OCI-LY7 (cell line): ENCODE measurements around the gene ATP1B3. TPM values are rescaled to one million over a fixed set of nuclear protein-coding genes. Genes with fewer than 3 reads are reported as not detected.

Experiments used
- BruUV-seq: library from RNA; stranded (reverse); fragments of 400-500 nt; replicated peaks from 2 replicates; lab custom pipeline; 2021; lab: Mats Ljungman, UMichigan
- CTCF ChIA-PET: fragments of 300-600 bp; sonication (Branson Sonifier 250); formaldehyde crosslinking; loops from one replicate; lab custom pipeline; 2022; ENCODE audit warnings: antibody characterized with exemption; ENCODE audit not compliant: unreplicated experiment; lab: Charles Lee
- POLR2A ChIA-PET: fragments of 300-600 bp; sonication (Branson Sonifier 250); formaldehyde crosslinking; loops from one replicate; lab custom pipeline; 2022; ENCODE audit warnings: antibody characterized with exemption; lab: Charles Lee
- DNase-seq: peaks from one replicate; pipeline ENCODE4 v3.0.0-alpha.2; 2015; ENCODE audit warnings: low spot score
- H2AFZ ChIP-seq: fragments of 200-600 bp; sonication (generic), shearing (Covaris generic); 2 replicates; pipeline ENCODE4 v1.6.1; 2014; ENCODE audit warnings: mild to moderate bottlenecking, antibody characterized with exemption, low read length, moderate library complexity
- H3K27ac ChIP-seq: fragments of 200-600 bp; sonication (generic); 2 replicates; pipeline ENCODE4 v1.5.1; 2014; ENCODE audit warnings: mixed run types, low read depth, mild to moderate bottlenecking, moderate library complexity, low read length, inconsistent platforms; ENCODE audit not compliant: poor library complexity, severe bottlenecking
- H3K36me3 ChIP-seq: fragments of 200-600 bp; sonication (generic); 2 replicates; pipeline ENCODE4 v1.6.1; 2014; ENCODE audit warnings: mild to moderate bottlenecking, antibody characterized with exemption, low read length, moderate library complexity, mixed read lengths; ENCODE audit not compliant: insufficient read depth
- H3K4me1 ChIP-seq: fragments of 200-600 bp; sonication (generic); 2 replicates; pipeline ENCODE4 v1.5.1; 2014; ENCODE audit warnings: mild to moderate bottlenecking, low read length; ENCODE audit not compliant: insufficient read depth, poor library complexity, severe bottlenecking
- H3K4me2 ChIP-seq: fragments of 200-600 bp; sonication (generic); 2 replicates; pipeline ENCODE4 v1.6.1; 2014; ENCODE audit warnings: mild to moderate bottlenecking, low read length
- H3K4me3 ChIP-seq: fragments of 200-600 bp; sonication (generic); 2 replicates; pipeline ENCODE4 v1.5.1; 2014; ENCODE audit warnings: mild to moderate bottlenecking, low read depth, low read length; ENCODE audit not compliant: poor library complexity, severe bottlenecking
- H3K79me2 ChIP-seq: fragments of 200-600 bp; sonication (generic); 2 replicates; pipeline ENCODE4 v1.6.1; 2016; ENCODE audit warnings: low read depth, mild to moderate bottlenecking, low read length, moderate library complexity, mixed read lengths; ENCODE audit not compliant: insufficient read depth
- H3K9me2 ChIP-seq: fragments of 200-600 bp; sonication (generic); 2 replicates; pipeline ENCODE4 v1.6.1; 2016; ENCODE audit warnings: mild to moderate bottlenecking, low read length, mixed read lengths; ENCODE audit not compliant: insufficient read depth
- H3K9me3 ChIP-seq: fragments of 200-600 bp; sonication (generic); 2 replicates; pipeline ENCODE4 v1.6.1; 2014; ENCODE audit warnings: mild to moderate bottlenecking, mixed run types, low read length, mixed read lengths
- H4K20me1 ChIP-seq: fragments of 200-600 bp; sonication (generic); 2 replicates; pipeline ENCODE4 v1.6.1; 2014; ENCODE audit warnings: mild to moderate bottlenecking, antibody characterized with exemption, low read length, moderate library complexity, mixed read lengths; ENCODE audit not compliant: insufficient read depth
- CTCF ChIP-seq: fragments of 200-600 bp; sonication (generic); conservative IDR thresholded peaks from 2 replicates; pipeline ENCODE4 v1.5.1; 2014; ENCODE audit warnings: mild to moderate bottlenecking, antibody characterized with exemption, low read length, moderate library complexity, mixed read lengths
- EZH2phosphoT487 ChIP-seq: fragments of 200-600 bp; sonication (generic); IDR thresholded peaks from 2 replicates; pipeline ENCODE4 v1.6.1; 2018; ENCODE audit warnings: low read depth, borderline replicate concordance, mild to moderate bottlenecking, mixed run types, antibody characterized with exemption, low read length, moderate library complexity, mixed read lengths
- intact Hi-C: fragments of 100-400 bp; cut with micrococcal nuclease; formaldehyde crosslinking; loops from one replicate; pipeline ENCODE4 v1.10.0; 2022; ENCODE audit not compliant: unreplicated experiment
- total RNA-seq, 2 experiments: library from RNA; depleted of rRNA in 1 of 2; stranded (reverse); fragments of >200 nt in 1 of 2; shearing (Covaris generic) in 1 of 2; gene quantifications; 2 replicates each; pipeline ENCODE4 v1.2.3, GENCODE V29; 2014 to 2022

ATP1B3 gene
- total RNA-seq, 2 experiments from 2014 or later = 53.8 to 133 TPM

GRCh38 chr3:141870091-141870687, 6.3 kb upstream of the ATP1B3 start:
- DNase-seq = no peak
- intact Hi-C loops = loop anchor here (10.0 kb wide), 1 partner anchor 385 kb away; the partner anchor contains the start of gene RASA2
- peaks cover 4% of the 10 kb centered on the region for H3K4me1 ChIP-seq
- no peak overlapping the region for H3K4me2 ChIP-seq
- peak overlapping the region; percentile 6; the same call in 1 of the 2 replicates for H2AFZ ChIP-seq
- no peaks in the 10 kb centered on the region for H3K9me3 ChIP-seq
- ChIA-PET CTCF (interaction anchor here (0.6 kb wide), 1 partner anchor 43 kb away, joined by 3 read pairs; no protein-coding TSS in a partner anchor), POLR2A (no interaction called here)
- H3K36me3 ChIP-seq = no peaks in the 10 kb centered on the region
- H3K27ac ChIP-seq = no peak overlapping the region
- H3K79me2 ChIP-seq = no peaks in the 10 kb centered on the region
- no peak overlapping the region for H3K4me3 ChIP-seq
- no TSS peak for BruUV-seq
- H4K20me1 ChIP-seq = no peaks in the 10 kb centered on the region
- TF ChIP-seq EZH2phosphoT487 (no peak), CTCF (no peak)
- H3K9me2 ChIP-seq = no peaks in the 10 kb centered on the region

- no peaks in the 10 kb centered on the region for H3K9me2 ChIP-seq
- H3K9me3 ChIP-seq = no peaks in the 10 kb centered on the region
- peak overlapping the region; percentile 98 for H3K4me3 ChIP-seq
- peaks cover 35% of the 10 kb centered on the region for H3K79me2 ChIP-seq
- peak overlapping the region; percentile 86 for H3K27ac ChIP-seq
- DNase-seq = peak; percentile 90
- peak overlapping the region; percentile 86 for H3K4me2 ChIP-seq
- TF ChIP-seq CTCF (peak; percentile 92), EZH2phosphoT487 (no peak)
- CTCF ChIA-PET = interaction anchor here (0.5 to 1.1 kb wide), 2 partner anchors 38 to 428 kb away, joined by 4 to 8 read pairs; no protein-coding TSS in a partner anchor
- intact Hi-C loops = loop anchor here (1.0 to 10.0 kb wide), 3 partner anchors 137 to 488 kb away; partner anchors contain the start of genes RASA2 and RNF7
- peaks cover 23% of the 10 kb centered on the region for H3K36me3 ChIP-seq
- POLR2A ChIA-PET = interaction anchor here (0.6 to 1.2 kb wide), 6 partner anchors 10 to 243 kb away, joined by 3 to 4 read pairs (median 3); no protein-coding TSS in a partner anchor
- peaks cover 27% of the 10 kb centered on the region for H4K20me1 ChIP-seq
- H2AFZ ChIP-seq = peak overlapping the region; percentile 68
- H3K4me1 ChIP-seq = peaks cover 23% of the 10 kb centered on the region
- no TSS peak for BruUV-seq
These were observed 1.0 kb upstream of the ATP1B3 start for GRCh38 chr3:141875374-141875892.
